Measurements from ENCODE around the gene AHDC1.

Gene AHDC1, protein sequence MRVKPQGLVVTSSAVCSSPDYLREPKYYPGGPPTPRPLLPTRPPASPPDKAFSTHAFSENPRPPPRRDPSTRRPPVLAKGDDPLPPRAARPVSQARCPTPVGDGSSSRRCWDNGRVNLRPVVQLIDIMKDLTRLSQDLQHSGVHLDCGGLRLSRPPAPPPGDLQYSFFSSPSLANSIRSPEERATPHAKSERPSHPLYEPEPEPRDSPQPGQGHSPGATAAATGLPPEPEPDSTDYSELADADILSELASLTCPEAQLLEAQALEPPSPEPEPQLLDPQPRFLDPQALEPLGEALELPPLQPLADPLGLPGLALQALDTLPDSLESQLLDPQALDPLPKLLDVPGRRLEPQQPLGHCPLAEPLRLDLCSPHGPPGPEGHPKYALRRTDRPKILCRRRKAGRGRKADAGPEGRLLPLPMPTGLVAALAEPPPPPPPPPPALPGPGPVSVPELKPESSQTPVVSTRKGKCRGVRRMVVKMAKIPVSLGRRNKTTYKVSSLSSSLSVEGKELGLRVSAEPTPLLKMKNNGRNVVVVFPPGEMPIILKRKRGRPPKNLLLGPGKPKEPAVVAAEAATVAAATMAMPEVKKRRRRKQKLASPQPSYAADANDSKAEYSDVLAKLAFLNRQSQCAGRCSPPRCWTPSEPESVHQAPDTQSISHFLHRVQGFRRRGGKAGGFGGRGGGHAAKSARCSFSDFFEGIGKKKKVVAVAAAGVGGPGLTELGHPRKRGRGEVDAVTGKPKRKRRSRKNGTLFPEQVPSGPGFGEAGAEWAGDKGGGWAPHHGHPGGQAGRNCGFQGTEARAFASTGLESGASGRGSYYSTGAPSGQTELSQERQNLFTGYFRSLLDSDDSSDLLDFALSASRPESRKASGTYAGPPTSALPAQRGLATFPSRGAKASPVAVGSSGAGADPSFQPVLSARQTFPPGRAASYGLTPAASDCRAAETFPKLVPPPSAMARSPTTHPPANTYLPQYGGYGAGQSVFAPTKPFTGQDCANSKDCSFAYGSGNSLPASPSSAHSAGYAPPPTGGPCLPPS (N-terminal part only)

DNA sequence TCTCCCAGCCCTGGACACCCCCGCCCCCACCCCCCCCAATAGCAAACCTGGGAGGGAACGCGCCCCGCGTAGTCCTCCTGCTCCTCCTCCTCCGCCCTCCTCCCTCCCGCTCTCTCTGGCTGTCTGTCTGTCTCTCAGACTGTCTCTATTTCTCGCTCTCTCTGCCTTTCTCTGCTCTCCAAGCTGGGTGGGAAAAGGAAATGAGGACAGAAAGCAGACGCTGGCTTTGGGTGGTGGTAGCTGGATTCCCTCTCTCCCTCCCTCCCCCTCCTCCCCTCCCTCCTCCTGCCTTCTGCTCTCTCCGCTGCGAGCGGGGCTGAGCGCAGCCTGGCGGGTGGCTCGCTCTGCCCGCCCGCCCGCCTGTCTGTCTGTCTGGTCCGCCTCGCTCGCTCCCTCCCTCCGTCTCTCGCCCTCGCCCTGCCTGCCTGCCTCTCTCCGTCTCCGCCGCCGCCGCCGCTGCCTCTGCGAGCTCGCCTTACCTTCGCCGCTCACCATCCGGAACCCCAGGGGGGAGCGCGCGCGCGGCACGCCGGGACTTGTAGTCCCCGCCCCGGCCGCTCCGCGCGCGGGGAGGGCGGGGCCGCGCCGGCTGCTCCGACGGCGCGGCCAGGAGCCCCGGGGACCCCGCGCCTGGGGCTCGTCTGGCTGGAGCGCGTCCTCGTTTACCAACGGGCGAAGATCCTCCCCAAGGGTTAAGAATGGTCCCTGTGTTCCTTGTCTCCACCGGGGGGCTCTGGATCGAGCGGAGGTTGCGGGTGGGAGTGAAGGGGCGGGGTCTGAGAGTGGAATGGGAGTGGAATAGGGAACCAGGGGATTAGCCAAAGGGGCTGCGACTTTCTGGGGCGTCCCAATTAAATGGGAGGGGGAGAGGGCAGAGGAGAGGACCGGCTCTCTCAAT is at the start of gene AHDC1:
TSS of gene AHDC1 (minus strand) at position 464 of the 898 bp plus-strand sequence. CDS start 52,029 bp downstream, outside the sequence.
- Histone ChIP-seq H3K9me3 (ENCODE audit: control insufficient read depth, insufficient read depth, low read length) (no peaks in the 10 kb centered on the region), H3K27ac (ENCODE audit: low read depth, low read length) (peak within 1 kb of the TSS; percentile 66), H4K20me1 (ENCODE audit: control insufficient read depth, insufficient read depth, low read depth, low read length) (no peaks in the 10 kb centered on the region; the same call in 1 of the 2 replicates), H3K9me2 (replicated peaks; ENCODE audit: control insufficient read depth, low read length) (no peaks in the 10 kb centered on the region), H3K4me3 (ENCODE audit: low read length) (peak within 1 kb of the TSS; percentile 81), H3K27me3 (ENCODE audit: control insufficient read depth, low read length) (no peaks in the 10 kb centered on the region), H3K4me1 (ENCODE audit: control insufficient read depth, low read length) (peaks cover 69% of the 10 kb centered on the region), H3K36me3 (ENCODE audit: control insufficient read depth, low read length) (no peaks in the 10 kb centered on the region), H3K4me2 (ENCODE audit: low read length) (peak within 1 kb of the TSS; percentile 79), H3K79me2 (ENCODE audit: control insufficient read depth, low read length) (peaks cover 16% of the 10 kb centered on the region), H3F3A (ENCODE audit: control insufficient read depth, insufficient read depth) (peaks cover 18% of the 10 kb centered on the region)
- TF ChIP-seq, protein P1, sequence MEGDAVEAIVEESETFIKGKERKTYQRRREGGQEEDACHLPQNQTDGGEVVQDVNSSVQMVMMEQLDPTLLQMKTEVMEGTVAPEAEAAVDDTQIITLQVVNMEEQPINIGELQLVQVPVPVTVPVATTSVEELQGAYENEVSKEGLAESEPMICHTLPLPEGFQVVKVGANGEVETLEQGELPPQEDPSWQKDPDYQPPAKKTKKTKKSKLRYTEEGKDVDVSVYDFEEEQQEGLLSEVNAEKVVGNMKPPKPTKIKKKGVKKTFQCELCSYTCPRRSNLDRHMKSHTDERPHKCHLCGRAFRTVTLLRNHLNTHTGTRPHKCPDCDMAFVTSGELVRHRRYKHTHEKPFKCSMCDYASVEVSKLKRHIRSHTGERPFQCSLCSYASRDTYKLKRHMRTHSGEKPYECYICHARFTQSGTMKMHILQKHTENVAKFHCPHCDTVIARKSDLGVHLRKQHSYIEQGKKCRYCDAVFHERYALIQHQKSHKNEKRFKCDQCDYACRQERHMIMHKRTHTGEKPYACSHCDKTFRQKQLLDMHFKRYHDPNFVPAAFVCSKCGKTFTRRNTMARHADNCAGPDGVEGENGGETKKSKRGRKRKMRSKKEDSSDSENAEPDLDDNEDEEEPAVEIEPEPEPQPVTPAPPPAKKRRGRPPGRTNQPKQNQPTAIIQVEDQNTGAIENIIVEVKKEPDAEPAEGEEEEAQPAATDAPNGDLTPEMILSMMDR (IDR thresholded peaks at IDR 0.05; ENCODE audit: low read depth, low read length, poor library complexity, severe bottlenecking), result no peak
- TF ChIP-seq EZH2phosphoT487 (IDR thresholded peaks at IDR 0.05; ENCODE audit: borderline replicate concordance, low read length), result no peak

DNA sequence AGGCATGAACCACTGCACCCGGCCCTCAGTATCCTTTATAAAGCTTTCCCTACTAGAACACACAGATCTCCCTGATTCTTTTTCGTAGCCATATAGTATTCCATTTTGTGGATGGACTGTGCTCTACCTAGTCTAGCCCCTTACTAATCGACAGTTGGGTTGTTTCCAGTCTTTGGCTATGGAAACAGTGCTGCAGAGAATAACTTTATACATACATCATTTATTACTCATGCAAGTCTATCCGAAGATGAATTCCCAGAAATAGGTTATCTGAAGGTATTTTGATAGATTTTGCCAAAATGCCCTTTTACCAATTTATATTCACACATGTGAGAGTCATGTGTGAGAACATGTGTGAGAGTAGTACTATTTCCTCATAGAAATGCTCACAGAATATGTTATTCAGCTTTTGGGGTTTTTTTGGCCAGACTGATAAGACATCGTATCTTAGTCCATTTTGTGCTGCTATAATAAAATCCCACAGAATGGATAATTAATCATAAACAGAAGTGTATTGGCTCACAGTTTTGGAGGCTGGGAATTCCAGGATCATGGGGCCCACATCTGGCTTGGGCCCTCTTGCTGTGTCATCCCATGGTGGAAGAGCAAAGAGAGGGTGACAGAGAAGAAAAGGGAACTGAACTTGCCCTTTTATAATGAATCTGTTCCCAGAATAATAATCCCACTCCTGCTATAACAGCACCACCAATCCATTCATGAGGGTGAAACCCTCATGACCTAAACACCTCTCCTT is 48.3 kb upstream of the AHDC1 start:
- Histone ChIP-seq H3K27ac (ENCODE audit: low read depth, low read length) (no peak overlapping the region), H3K9me3 (ENCODE audit: control insufficient read depth, insufficient read depth, low read length) (no peaks in the 10 kb centered on the region), H3K36me3 (ENCODE audit: control insufficient read depth, low read length) (no peaks in the 10 kb centered on the region), H3K4me1 (ENCODE audit: control insufficient read depth, low read length) (peaks cover 24% of the 10 kb centered on the region), H3K79me2 (ENCODE audit: control insufficient read depth, low read length) (no peaks in the 10 kb centered on the region), H3K9me2 (replicated peaks; ENCODE audit: control insufficient read depth, low read length) (no peaks in the 10 kb centered on the region), H3K4me3 (ENCODE audit: low read length) (no peak overlapping the region), H3K27me3 (ENCODE audit: control insufficient read depth, low read length) (no peaks in the 10 kb centered on the region), H3K4me2 (ENCODE audit: low read length) (no peak overlapping the region), H3F3A (ENCODE audit: control insufficient read depth, insufficient read depth) (peaks cover 7% of the 10 kb centered on the region), H4K20me1 (ENCODE audit: control insufficient read depth, insufficient read depth, low read depth, low read length) (no peaks in the 10 kb centered on the region)
- TF ChIP-seq, protein P1 (IDR thresholded peaks at IDR 0.05; ENCODE audit: low read depth, low read length, poor library complexity, severe bottlenecking), result no peak
- no peak for TF ChIP-seq EZH2phosphoT487 (IDR thresholded peaks at IDR 0.05; ENCODE audit: borderline replicate concordance, low read length)
